Sigmoid colon (tissue), 4 donors: Measurements from ENCODE around the gene AKAP8L.

Source experiments
- CTCF ChIP-seq, 4 experiments: fragments of 450-650 bp in 3 of 4; fragments of 200-600 bp in 1 of 4; IDR thresholded peaks; one replicate each; pipeline ENCODE4 v1.5.1; 2016 to 2019; ENCODE audit warnings: antibody characterized with exemption in 4 of 4, mild to moderate bottlenecking in 3 of 4, moderate library complexity in 2 of 4
- EP300 ChIP-seq, 4 donors: sonication (generic); formaldehyde crosslinking; IDR thresholded peaks; one replicate each; pipeline ENCODE4 v1.6.1; 2017; ENCODE audit warnings: antibody characterized with exemption in 4 of 4
- POLR2AphosphoS5 ChIP-seq, 4 donors: sonication (generic); formaldehyde crosslinking; IDR thresholded peaks; one replicate each; pipeline ENCODE4 v1.6.1; 2017; ENCODE audit warnings: antibody characterized with exemption in 4 of 4

GRCh38 chr19:15448778-15449619 lies 30.2 kb upstream of the AKAP8L start:
- TF ChIP-seq CTCF (IDR thresholded peaks at IDR 0.05), result no peak
- no peak for TF ChIP-seq EP300 (IDR thresholded peaks at IDR 0.05)
- no peak for TF ChIP-seq POLR2AphosphoS5 (IDR thresholded peaks at IDR 0.05)
